ENCODE measurements around the gene CD151. TPM values are rescaled to one million over a fixed set of nuclear protein-coding genes. Genes with fewer than 3 reads are reported as not detected.

CD151 gene
- total RNA-seq, 2 experiments from 2014 or later: 20.2 to 20.8 TPM

- H3K27ac ChIP-seq (ENCODE audit: low read depth in 1 of 2, low read length in 2 of 2): no peak overlapping the region
- ChIA-PET POLR2A (interaction anchor here (1.1 to 10.0 kb wide), 4 partner anchors 9 to 134 kb away, joined by 3 to 115 read pairs (median 39); partner anchors contain the start of genes DEAF1, PNPLA2, POLR2L and RPLP2), CTCF (no interaction called here)
- peaks cover 0 to 42% of the 10 kb centered on the region in 2 experiments for H3K9me3 ChIP-seq (ENCODE audit: control insufficient read depth in 1 of 2, insufficient read depth in 1 of 2, low read length in 2 of 2)
- peaks cover 45 to 56% of the 10 kb centered on the region in 2 experiments for H3K27me3 ChIP-seq (ENCODE audit: control insufficient read depth in 1 of 2, insufficient read depth in 2 of 2, low read length in 2 of 2)
- no peak overlapping the region for H3K4me3 ChIP-seq (ENCODE audit: low read length)
- H3K4me1 ChIP-seq (ENCODE audit: insufficient read depth, low read length): peaks cover 65% of the 10 kb centered on the region
- Mint-ChIP-seq H3K4me3 (peak overlapping the region; percentile 63), H3K4me1 (ENCODE audit: low read depth) (peaks cover 30% of the 10 kb centered on the region), H3K36me3 (ENCODE audit: low read depth) (peaks cover 11% of the 10 kb centered on the region), H3K9me3 (no peaks in the 10 kb centered on the region), H3K27me3 (peaks cover 45% of the 10 kb centered on the region), H3K27ac (no peak overlapping the region)
- no peak for TF ChIP-seq CTCF (IDR thresholded peaks at IDR 0.05)
- H3K36me3 ChIP-seq (ENCODE audit: insufficient read depth, low read length): peaks cover 13% of the 10 kb centered on the region
- intact Hi-C loops (cut with DNase I, micrococcal nuclease): no loop called here
- no peak for DNase-seq
- no peak for ATAC-seq (ENCODE audit: poor library complexity)
These were observed 4.1 kb upstream of the CD151 start for GRCh38 chr11:828506-829175.

DNA sequence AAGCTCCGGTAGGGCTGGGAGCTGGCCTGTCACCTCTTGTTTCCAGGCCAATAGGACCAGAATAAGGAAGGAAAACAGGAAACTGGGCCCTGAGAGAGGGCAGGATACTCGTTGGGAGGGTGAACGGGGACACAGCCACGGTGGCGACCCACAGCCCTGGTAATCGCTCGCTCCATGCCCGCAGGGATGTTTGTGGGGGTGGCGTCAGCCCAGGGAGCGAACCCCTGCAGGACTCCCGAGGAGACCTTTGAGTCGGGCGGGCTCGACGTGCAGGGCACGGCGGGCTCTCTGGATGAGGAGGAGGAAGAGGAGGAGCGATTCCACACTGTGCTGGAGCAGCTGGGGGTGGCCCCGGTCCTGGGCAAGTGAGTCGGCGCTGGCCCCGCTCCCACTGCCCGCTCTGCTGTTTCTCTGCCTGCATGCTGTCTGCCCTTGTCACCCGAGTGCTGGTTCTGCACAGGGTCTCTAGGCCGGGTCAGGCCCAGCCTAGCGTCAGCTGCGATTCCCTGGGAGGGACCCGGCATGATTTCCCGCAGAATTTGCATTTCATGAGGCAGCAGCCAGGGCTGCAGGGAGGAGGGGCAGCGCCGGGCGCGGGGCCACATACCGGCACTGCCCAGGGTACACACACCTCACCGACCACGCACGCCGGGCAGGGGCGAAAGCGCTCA, 3.4 kb upstream of the CD151 start:
- Mint-ChIP-seq H3K36me3 (ENCODE audit: low read depth) (peaks cover 11% of the 10 kb centered on the region), H3K4me3 (peak overlapping the region; percentile 48), H3K9me3 (no peaks in the 10 kb centered on the region), H3K4me1 (ENCODE audit: low read depth) (peaks cover 37% of the 10 kb centered on the region), H3K27me3 (peaks cover 48% of the 10 kb centered on the region), H3K27ac (no peak overlapping the region)
- Histone ChIP-seq H3K9me3 (ENCODE audit: control insufficient read depth in 1 of 2, insufficient read depth in 1 of 2, low read length in 2 of 2) (peaks cover 0 to 42% of the 10 kb centered on the region in 2 experiments), H3K27me3 (ENCODE audit: control insufficient read depth in 1 of 2, insufficient read depth in 2 of 2, low read length in 2 of 2) (peaks cover 45 to 58% of the 10 kb centered on the region in 2 experiments), H3K4me1 (ENCODE audit: insufficient read depth, low read length) (peaks cover 72% of the 10 kb centered on the region), H3K36me3 (ENCODE audit: insufficient read depth, low read length) (peaks cover 7% of the 10 kb centered on the region), H3K27ac (ENCODE audit: low read depth in 1 of 2, low read length in 2 of 2) (no peak overlapping the region), H3K4me3 (ENCODE audit: low read length) (no peak overlapping the region)
- intact Hi-C loops (cut with DNase I, micrococcal nuclease): no loop called here
- DNase-seq: no peak
- no peak for TF ChIP-seq CTCF (IDR thresholded peaks at IDR 0.05)
- ATAC-seq (ENCODE audit: poor library complexity): no peak
- POLR2A ChIA-PET: interaction anchor here (1.1 to 10.0 kb wide), 4 partner anchors 9 to 134 kb away, joined by 3 to 115 read pairs (median 39); partner anchors contain the start of genes DEAF1, PNPLA2, POLR2L and RPLP2
- CTCF ChIA-PET: no interaction called here

DNA sequence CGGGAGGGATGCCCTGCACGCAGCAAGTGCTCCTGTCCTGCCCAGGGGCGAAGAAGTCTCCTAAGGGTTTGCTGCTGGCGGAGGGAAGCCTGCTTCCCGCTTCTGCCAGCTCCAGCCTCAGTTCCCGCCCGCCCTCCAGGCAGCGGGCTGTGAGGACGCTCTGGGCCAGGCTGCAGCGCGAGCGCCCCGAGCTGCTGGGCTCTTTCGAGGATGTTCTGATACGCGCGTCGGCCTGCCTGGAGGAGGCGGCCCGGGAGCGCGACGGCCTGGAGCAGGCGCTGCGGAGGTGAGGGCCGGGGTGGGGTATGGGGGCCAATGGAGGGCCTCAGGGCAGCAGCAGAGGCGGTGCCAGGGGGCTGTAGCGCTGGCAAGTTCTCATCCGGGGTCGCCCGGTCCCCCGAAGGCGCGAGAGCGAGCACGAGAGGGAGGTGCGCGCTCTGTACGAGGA, 2.9 kb upstream of the CD151 start:
- Histone ChIP-seq H3K4me1 (ENCODE audit: insufficient read depth, low read length) (peaks cover 77% of the 10 kb centered on the region), H3K27me3 (ENCODE audit: control insufficient read depth in 1 of 2, insufficient read depth in 2 of 2, low read length in 2 of 2) (peaks cover 45 to 58% of the 10 kb centered on the region in 2 experiments), H3K36me3 (ENCODE audit: insufficient read depth, low read length) (peaks cover 4% of the 10 kb centered on the region), H3K27ac (ENCODE audit: low read depth in 1 of 2, low read length in 2 of 2) (no peak overlapping the region), H3K4me3 (ENCODE audit: low read length) (peak overlapping the region; percentile 39), H3K9me3 (ENCODE audit: control insufficient read depth in 1 of 2, insufficient read depth in 1 of 2, low read length in 2 of 2) (peaks cover 0 to 42% of the 10 kb centered on the region in 2 experiments)
- Mint-ChIP-seq H3K4me1 (ENCODE audit: low read depth) (peaks cover 39% of the 10 kb centered on the region), H3K4me3 (peak overlapping the region; percentile 48), H3K27ac (no peak overlapping the region), H3K9me3 (no peaks in the 10 kb centered on the region), H3K27me3 (peaks cover 48% of the 10 kb centered on the region), H3K36me3 (ENCODE audit: low read depth) (peaks cover 7% of the 10 kb centered on the region)
- ATAC-seq (ENCODE audit: poor library complexity) (peak; percentile 8), DNase-seq (peak in 1 of 14 experiments; percentile 6)
- no peak for TF ChIP-seq CTCF (IDR thresholded peaks at IDR 0.05)
- POLR2A ChIA-PET: interaction anchor here (1.1 to 10.0 kb wide), 6 partner anchors 10 to 135 kb away, joined by 3 to 115 read pairs (median 6); partner anchors contain the start of genes DEAF1, PNPLA2, POLR2L and RPLP2
- intact Hi-C loops (cut with DNase I, micrococcal nuclease): loop anchor here in 1 of 2 experiments (1.0 kb wide), 1 partner anchor 10 kb away; no protein-coding TSS in a partner anchor
- CTCF ChIA-PET: no interaction called here

Data from CD4-positive, alpha-beta T cell (primary cell).